IMR-90 (cell line): ENCODE measurements around the gene GRID1. TPM values are rescaled to one million over a fixed set of nuclear protein-coding genes. Genes with fewer than 3 reads are reported as not detected.

Experiments used
- ATAC-seq: fragments of 200-7000 bp; cut with Tn5 transposase; 2 replicates; pipeline ENCODE4 v1.9.1; 2020; ENCODE audit warnings: low read depth, mild to moderate bottlenecking, moderate library complexity
- BruUV-seq: library from RNA; stranded (reverse); fragments of 400-500 nt; replicated peaks from 2 replicates; lab custom pipeline; 2021; lab: Mats Ljungman, UMichigan
- CTCF ChIA-PET: fragments of 300-600 bp; formaldehyde crosslinking; extraction: SDS; loops from one replicate; lab custom pipeline; 2021; ENCODE audit warnings: antibody characterized with exemption; lab: Yijun Ruan, JAX
- POLR2A ChIA-PET: fragments of 300-600 bp; sonication (Branson Sonifier 250); formaldehyde crosslinking; loops from one replicate; lab custom pipeline; 2022; ENCODE audit warnings: antibody characterized with exemption; ENCODE audit not compliant: unreplicated experiment; lab: Charles Lee
- DNase-seq: peaks from one replicate; pipeline ENCODE4 v3.0.0; 2013
- H2AFZ ChIP-seq: replicated peaks from 2 replicates; pipeline ENCODE3; 2013; ENCODE audit warnings: low read length, mild to moderate bottlenecking; ENCODE audit not compliant: poor library complexity
- H2AK5ac ChIP-seq: 2 replicates; pipeline ENCODE4 v1.6.1; 2013; ENCODE audit warnings: low read depth, low read length, inconsistent platforms
- H2AK9ac ChIP-seq: replicated peaks from 2 replicates; pipeline ENCODE3; 2013; ENCODE audit warnings: mild to moderate bottlenecking, low read depth, low read length, moderate library complexity; ENCODE audit not compliant: poor library complexity
- H2BK120ac ChIP-seq: 2 replicates; pipeline ENCODE4 v1.6.1; 2013; ENCODE audit warnings: low read depth, low read length, inconsistent platforms
- H2BK15ac ChIP-seq: 3 replicates; pipeline ENCODE4 v1.6.1; 2013; ENCODE audit warnings: low read depth, low read length, inconsistent platforms
- H2BK20ac ChIP-seq: 2 replicates; pipeline ENCODE4 v1.6.1; 2013; ENCODE audit warnings: low read depth, mild to moderate bottlenecking, inconsistent platforms, low read length, moderate library complexity
- H2BK5ac ChIP-seq: 2 replicates; pipeline ENCODE4 v1.6.1; 2013; ENCODE audit warnings: mild to moderate bottlenecking, low read depth, low read length, inconsistent platforms; ENCODE audit not compliant: poor library complexity, severe bottlenecking
- H3K14ac ChIP-seq: replicated peaks from 2 replicates; pipeline ENCODE4 v1.6.1; 2013; ENCODE audit warnings: low read depth, low read length, inconsistent platforms
- H3K18ac ChIP-seq: 2 replicates; pipeline ENCODE4 v1.6.1; 2013; ENCODE audit warnings: low read depth, low read length, control low read depth
- H3K23ac ChIP-seq: 2 replicates; pipeline ENCODE4 v1.6.1; 2013; ENCODE audit warnings: low read depth, low read length, inconsistent platforms
- H3K27ac ChIP-seq: 2 replicates; pipeline ENCODE4 v1.5.1; 2013; ENCODE audit warnings: mild to moderate bottlenecking, control low read depth, low read length; ENCODE audit not compliant: insufficient read depth
- H3K27me3 ChIP-seq: 2 replicates; pipeline ENCODE4 v1.6.1; 2013; ENCODE audit warnings: low read length; ENCODE audit not compliant: control insufficient read depth, insufficient read depth
- H3K36me3 ChIP-seq: 2 replicates; pipeline ENCODE4 v1.6.1; 2013; ENCODE audit warnings: low read length, mixed read lengths; ENCODE audit not compliant: control insufficient read depth, insufficient read depth
- H3K4ac ChIP-seq: 2 replicates; pipeline ENCODE4 v1.6.1; 2013; ENCODE audit warnings: low read depth, low read length, inconsistent platforms
- H3K4me1 ChIP-seq: 2 replicates; pipeline ENCODE4 v1.6.1; 2013; ENCODE audit warnings: low read length, mixed read lengths; ENCODE audit not compliant: control insufficient read depth, insufficient read depth
- H3K4me2 ChIP-seq: 2 replicates; pipeline ENCODE4 v1.6.1; 2013; ENCODE audit warnings: low read depth, mild to moderate bottlenecking, control low read depth, low read length, moderate library complexity
- H3K4me3 ChIP-seq: 2 replicates; pipeline ENCODE4 v1.5.1; 2013; ENCODE audit warnings: low read depth, mild to moderate bottlenecking, control low read depth, low read length, moderate library complexity; ENCODE audit not compliant: insufficient read depth
- H3K56ac ChIP-seq: 2 replicates; pipeline ENCODE4 v1.6.1; 2013; ENCODE audit warnings: low read length, inconsistent platforms; ENCODE audit not compliant: insufficient read depth; ENCODE audit errors: extremely low read depth
- H3K79me1 ChIP-seq, 2 experiments: 2 replicates each; pipeline ENCODE4 v1.6.1; 2013; ENCODE audit warnings: low read length in 2 of 2, inconsistent platforms in 1 of 2, low read depth in 1 of 2
- H3K9ac ChIP-seq: 2 replicates; pipeline ENCODE4 v1.6.1; 2013; ENCODE audit warnings: low read depth, low read length, control low read depth
- H3K9me1 ChIP-seq: 2 replicates; pipeline ENCODE4 v1.6.1; 2013; ENCODE audit warnings: low read length, inconsistent platforms; ENCODE audit not compliant: insufficient read depth
- H3K9me3 ChIP-seq: 2 replicates; pipeline ENCODE4 v1.6.1; 2013; ENCODE audit warnings: low read length; ENCODE audit not compliant: control insufficient read depth, insufficient read depth
- H4K20me1 ChIP-seq: 2 replicates; pipeline ENCODE4 v1.6.1; 2013; ENCODE audit warnings: low read length, inconsistent platforms; ENCODE audit not compliant: insufficient read depth
- H4K5ac ChIP-seq: 2 replicates; pipeline ENCODE4 v1.6.1; 2013; ENCODE audit warnings: mild to moderate bottlenecking, low read depth, low read length, control low read depth
- H4K8ac ChIP-seq, 2 experiments: 2 replicates each; pipeline ENCODE4 v1.6.1; 2013; ENCODE audit warnings: low read depth in 2 of 2, low read length in 2 of 2, control low read depth in 1 of 2, inconsistent platforms in 1 of 2
- H4K91ac ChIP-seq: 2 replicates; pipeline ENCODE4 v1.6.1; 2013; ENCODE audit warnings: low read depth, low read length, inconsistent platforms; ENCODE audit not compliant: insufficient read depth
- ELK1 ChIP-seq: fragments of 150-350 bp; IDR thresholded peaks from 2 replicates; pipeline ENCODE4 v1.6.1; 2016; ENCODE audit warnings: low read depth, mild to moderate bottlenecking, low read length, moderate library complexity, borderline replicate concordance
- FOS ChIP-seq: fragments of 150-350 bp; IDR thresholded peaks from 2 replicates; pipeline ENCODE4 v1.6.1; 2016; ENCODE audit warnings: low read depth, low read length
- WGBS, 2 experiments: methylation state at CpG; one replicate each; pipeline versions ENCODE4 v1.1.5 to v1.1.7; 2013; ENCODE audit warnings: missing lambda C conversion rate in 2 of 2; ENCODE audit not compliant: insufficient read length in 1 of 2; ENCODE audit errors: extremely low coverage in 2 of 2; 5-methylcytosine and 5-hydroxymethylcytosine counted together
- dilution Hi-C: fragments of 300-500 bp; cut with HindIII; formaldehyde crosslinking; loops from one replicate; pipeline ENCODE4 v1.14.3; 2018; ENCODE audit warnings: low sequenced_read_pairs; ENCODE audit not compliant: unreplicated experiment
- in situ Hi-C: fragments of 300-500 bp; cut with MboI; formaldehyde crosslinking; loops from 3 replicates; pipeline ENCODE4 v1.14.3; 2019; ENCODE audit warnings: low sequenced_read_pairs, inconsistent platforms, mixed read lengths
- intact Hi-C: fragments of 100-400 bp; cut with micrococcal nuclease; formaldehyde crosslinking; loops from 2 replicates; pipeline ENCODE4 v1.10.0; 2022
- polyA plus RNA-seq, 3 experiments: library from polyadenylated mRNA; depleted of rRNA; stranded (reverse); fragments of >200 nt; gene quantifications; 2 replicates each; pipeline ENCODE4 v1.2.3, GENCODE V29; 2012; ENCODE audit warnings: low replicate concordance in 1 of 3
- total RNA-seq: library from RNA; depleted of rRNA; stranded (reverse); fragments of >200 nt; gene quantifications from 2 replicates; pipeline ENCODE4 v1.2.3, GENCODE V29; 2012

Gene GRID1
- total and polyA plus RNA-seq, 2 of the 4 experiments (the other 2 are of a cell fraction), result not detected

GRCh38 chr10:85649461-85649860 is 717.1 kb downstream of the GRID1 start:
- no peak overlapping the region for H4K8ac ChIP-seq
- WGBS, 2 experiments, result no CpG with 5 or more reads among the region's 4 CpGs
- H2BK120ac ChIP-seq, result no peak overlapping the region
- POLR2A ChIA-PET, result no interaction called here
- DNase-seq (no peak), ATAC-seq (no peak)
- no peak overlapping the region for H4K5ac ChIP-seq
- no peak overlapping the region for H3K56ac ChIP-seq
- no peaks in the 10 kb centered on the region for H3K4me1 ChIP-seq
- no peaks in the 10 kb centered on the region for H3K27me3 ChIP-seq
- H2BK15ac ChIP-seq, result no peak overlapping the region
- no peak overlapping the region for H3K23ac ChIP-seq
- intact Hi-C loops (no loop called here), dilution Hi-C loops (no loop called here), in situ Hi-C loops (no loop called here)
- no peak overlapping the region for H3K14ac ChIP-seq
- CTCF ChIA-PET, result no interaction called here
- no peak overlapping the region for H3K4me2 ChIP-seq
- H3K36me3 ChIP-seq, result no peaks in the 10 kb centered on the region
- no peak for TF ChIP-seq ELK1
- no peak for TF ChIP-seq FOS
- H2AK5ac ChIP-seq, result no peak overlapping the region
- no peak overlapping the region for H2BK5ac ChIP-seq
- H3K9me3 ChIP-seq, result peaks cover 31% of the 10 kb centered on the region
- H3K4me3 ChIP-seq, result no peak overlapping the region
- no peak overlapping the region for H2BK20ac ChIP-seq
- H3K27ac ChIP-seq, result no peak overlapping the region
- no peak overlapping the region for H3K4ac ChIP-seq
- no peaks in the 10 kb centered on the region for H3K9me1 ChIP-seq
- no peak overlapping the region for H2AK9ac ChIP-seq
- H2AFZ ChIP-seq, result no peak overlapping the region
- no TSS peak for BruUV-seq
- H4K20me1 ChIP-seq, result no peaks in the 10 kb centered on the region
- H3K18ac ChIP-seq, result no peak overlapping the region
- no peaks in the 10 kb centered on the region for H3K79me1 ChIP-seq
- H4K91ac ChIP-seq, result no peak overlapping the region
- H3K9ac ChIP-seq, result no peak overlapping the region
